H9 (cell line): ENCODE results near the gene QSOX2. TPM values are rescaled to one million over a fixed set of nuclear protein-coding genes. Genes with fewer than 3 reads are reported as not detected.

Experiments
- DNase-seq: peaks from one replicate; pipeline ENCODE4 v3.0.0-alpha.2; 2017
- H2AFZ ChIP-seq: one replicate; pipeline ENCODE4 v1.6.1; 2013; ENCODE audit warnings: mild to moderate bottlenecking, low read length, control low read depth, moderate library complexity
- H2AK5ac ChIP-seq: 2 replicates; pipeline ENCODE4 v1.6.1; 2013; ENCODE audit warnings: low read length, control low read depth, mixed read lengths; ENCODE audit not compliant: insufficient read length
- H2BK120ac ChIP-seq: one replicate; pipeline ENCODE4 v1.6.1; 2013; ENCODE audit warnings: low read depth, mild to moderate bottlenecking, low read length, control low read depth, inconsistent platforms; ENCODE audit not compliant: poor library complexity, severe bottlenecking
- H2BK12ac ChIP-seq: 2 replicates; pipeline ENCODE4 v1.6.1; 2013; ENCODE audit warnings: low read length, control low read depth, mixed read lengths, low read depth; ENCODE audit not compliant: insufficient read length
- H2BK15ac ChIP-seq: 2 replicates; pipeline ENCODE4 v1.6.1; 2013; ENCODE audit warnings: low read depth, low read length, control low read depth
- H2BK20ac ChIP-seq: one replicate; pipeline ENCODE4 v1.6.1; 2013; ENCODE audit warnings: low read depth, mild to moderate bottlenecking, low read length, control low read depth, inconsistent platforms; ENCODE audit not compliant: poor library complexity, severe bottlenecking
- H2BK5ac ChIP-seq: 2 replicates; pipeline ENCODE4 v1.6.1; 2013; ENCODE audit warnings: low read length, control low read depth, mixed read lengths; ENCODE audit not compliant: insufficient read length
- H3K14ac ChIP-seq: 2 replicates; pipeline ENCODE4 v1.6.1; 2013; ENCODE audit warnings: low read length, control low read depth; ENCODE audit not compliant: insufficient read depth
- H3K18ac ChIP-seq: 2 replicates; pipeline ENCODE4 v1.6.1; 2013; ENCODE audit warnings: low read depth, mild to moderate bottlenecking, mixed read lengths, low read length, control low read depth; ENCODE audit not compliant: insufficient read length
- H3K23ac ChIP-seq: 2 replicates; pipeline ENCODE4 v1.6.1; 2013; ENCODE audit warnings: low read length, control low read depth, mixed read lengths, low read depth; ENCODE audit not compliant: insufficient read length
- H3K23me2 ChIP-seq: 2 replicates; pipeline ENCODE4 v1.6.1; 2013; ENCODE audit warnings: low read depth, mild to moderate bottlenecking, mixed read lengths, low read length, control low read depth; ENCODE audit not compliant: insufficient read length, poor library complexity, severe bottlenecking
- H3K27ac ChIP-seq: 2 replicates; pipeline ENCODE4 v1.5.1; 2013; ENCODE audit warnings: low read length, control low read depth, mixed read lengths, low read depth; ENCODE audit not compliant: insufficient read length
- H3K27me3 ChIP-seq: 2 replicates; pipeline ENCODE4 v1.6.1; 2013; ENCODE audit warnings: low read length, control low read depth, inconsistent platforms; ENCODE audit not compliant: insufficient read depth
- H3K4ac ChIP-seq: 2 replicates; pipeline ENCODE4 v1.6.1; 2013; ENCODE audit warnings: low read depth, mild to moderate bottlenecking, control low read depth, inconsistent platforms, low read length, moderate library complexity
- H3K4me1 ChIP-seq: 2 replicates; pipeline ENCODE4 v1.6.1; 2013; ENCODE audit warnings: low read length, control low read depth, inconsistent platforms; ENCODE audit not compliant: insufficient read depth
- H3K4me2 ChIP-seq: 2 replicates; pipeline ENCODE4 v1.6.1; 2013; ENCODE audit warnings: low read length, control low read depth, mixed read lengths; ENCODE audit not compliant: insufficient read length, insufficient read depth
- H3K56ac ChIP-seq: 2 replicates; pipeline ENCODE4 v1.6.1; 2013; ENCODE audit warnings: low read depth, mild to moderate bottlenecking, mixed read lengths, low read length, control low read depth; ENCODE audit not compliant: insufficient read length
- H3K79me1 ChIP-seq: 2 replicates; pipeline ENCODE4 v1.6.1; 2013; ENCODE audit warnings: low read depth, mild to moderate bottlenecking, moderate library complexity, low read length, control low read depth, inconsistent platforms; ENCODE audit not compliant: insufficient read depth, poor library complexity, severe bottlenecking
- H3K79me2 ChIP-seq: 2 replicates; pipeline ENCODE4 v1.6.1; 2013; ENCODE audit warnings: low read length, control low read depth, inconsistent platforms; ENCODE audit not compliant: insufficient read depth
- H3K9ac ChIP-seq: 2 replicates; pipeline ENCODE4 v1.6.1; 2013; ENCODE audit warnings: low read length, control low read depth, mixed read lengths; ENCODE audit not compliant: insufficient read length; ENCODE audit errors: extremely low read depth
- H3K9me3 ChIP-seq: one replicate; pipeline ENCODE4 v1.6.1; 2013; ENCODE audit warnings: low read depth, low read length, inconsistent platforms; ENCODE audit not compliant: control insufficient read depth
- H3T11ph ChIP-seq: one replicate; pipeline ENCODE4 v1.6.1; 2013; ENCODE audit warnings: mild to moderate bottlenecking, low read length, control low read depth, inconsistent platforms
- H4K20me1 ChIP-seq: one replicate; pipeline ENCODE4 v1.6.1; 2013; ENCODE audit not compliant: control insufficient read depth, insufficient read length, insufficient read depth
- H4K5ac ChIP-seq: 2 replicates; pipeline ENCODE4 v1.6.1; 2013; ENCODE audit warnings: low read depth, mild to moderate bottlenecking, mixed read lengths, low read length, control low read depth; ENCODE audit not compliant: insufficient read length
- H4K8ac ChIP-seq: replicated peaks from 2 replicates; pipeline ENCODE4 v1.6.1; 2013; ENCODE audit warnings: low read length, control low read depth, mixed read lengths, low read depth; ENCODE audit not compliant: insufficient read length
- H4K91ac ChIP-seq: 2 replicates; pipeline ENCODE4 v1.6.1; 2013; ENCODE audit warnings: low read depth, mild to moderate bottlenecking, moderate library complexity, mixed read lengths, low read length, control low read depth; ENCODE audit not compliant: insufficient read length
- H3K27ac Mint-ChIP-seq, 3 experiments: 2 replicates in 2 of 3; 3 replicates in 1 of 3; pipeline ENCODE4 v1.8.0; 2020 to 2021; ENCODE audit warnings: mixed read lengths in 3 of 3, mild to moderate bottlenecking in 1 of 3, moderate library complexity in 1 of 3
- H3K27me3 Mint-ChIP-seq: 2 replicates; pipeline ENCODE4 v1.8.0; 2021; ENCODE audit warnings: low read depth, mild to moderate bottlenecking, moderate library complexity, mixed read lengths
- H3K36me3 Mint-ChIP-seq, 3 experiments: 2 replicates in 2 of 3; 3 replicates in 1 of 3; pipeline ENCODE4 v1.8.0; 2020 to 2021; ENCODE audit warnings: low read depth in 3 of 3, mixed read lengths in 3 of 3; ENCODE audit not compliant: insufficient read depth in 1 of 3
- H3K4me1 Mint-ChIP-seq, 2 experiments: 2 replicates each; pipeline ENCODE4 v1.8.0; 2020; ENCODE audit warnings: mixed read lengths in 2 of 2
- H3K4me3 Mint-ChIP-seq, 2 experiments: 2 replicates in 1 of 2; 3 replicates in 1 of 2; pipeline ENCODE4 v1.8.0; 2020 to 2021; ENCODE audit warnings: mild to moderate bottlenecking in 2 of 2, mixed read lengths in 2 of 2, moderate library complexity in 1 of 2
- H3K9me3 Mint-ChIP-seq, 2 experiments: 2 replicates in 1 of 2; 3 replicates in 1 of 2; pipeline ENCODE4 v1.8.0; 2020; ENCODE audit warnings: mild to moderate bottlenecking in 2 of 2, mixed read lengths in 2 of 2, moderate library complexity in 1 of 2
- whole genome bisulfite sequencing: extraction: QIAGEN DNeasy Blood & Tissue Kit; methylation state at CpG from one replicate; pipeline ENCODE4 v1.1.7; 2013; ENCODE audit warnings: missing lambda C conversion rate, low lambda C conversion rate, mixed read lengths; ENCODE audit not compliant: insufficient read length; ENCODE audit errors: extremely low coverage; 5-methylcytosine and 5-hydroxymethylcytosine counted together
- total RNA-seq: library from RNA; stranded (reverse); gene quantifications from 2 replicates; pipeline ENCODE4 v1.2.1, GENCODE V29; 2021
- TF ChIP-seq, protein P1 (sequence below): fragments of 200-600 bp; sonication (generic); conservative IDR thresholded peaks from 3 replicates; pipeline ENCODE4 v1.8.0; 2021; ENCODE audit warnings: antibody characterized with exemption, mild to moderate bottlenecking

QSOX2 gene
- total RNA-seq, 1 experiment from 2014 or later, result 25.8 TPM

DNA sequence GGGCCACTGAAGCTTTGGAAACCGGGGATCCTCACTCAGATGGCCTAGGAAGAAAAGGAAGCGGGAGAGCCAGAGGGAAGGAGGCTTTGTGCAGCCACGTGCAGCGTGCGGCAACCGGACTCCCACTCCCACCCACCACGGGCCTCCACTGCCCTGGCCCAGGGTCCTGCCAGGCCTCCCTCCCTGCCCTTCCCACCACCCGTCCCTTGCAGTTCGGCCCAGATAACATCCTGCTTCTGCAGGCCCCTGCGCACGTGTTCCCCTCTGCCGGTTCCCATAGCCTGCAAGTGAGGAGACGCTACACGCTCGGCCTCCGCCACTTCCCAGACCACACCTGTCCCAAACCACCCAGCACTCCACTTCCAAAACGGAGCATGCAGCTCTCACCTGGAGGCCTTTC lies 36.4 kb downstream of the QSOX2 start:
- Histone ChIP-seq H3K27me3 (peaks cover 10% of the 10 kb centered on the region; the same call in 1 of the 2 replicates), H3K79me2 (no peaks in the 10 kb centered on the region), H3K9ac (no peak overlapping the region), H4K8ac (no peak overlapping the region), H2BK15ac (no peak overlapping the region), H3K9me3 (no peaks in the 10 kb centered on the region), H3K14ac (no peak overlapping the region), H2AK5ac (no peak overlapping the region), H3K23me2 (no peaks in the 10 kb centered on the region), H3K18ac (no peak overlapping the region), H3K23ac (no peak overlapping the region), H3K4me1 (no peaks in the 10 kb centered on the region), H3T11ph (no peak overlapping the region), H2BK20ac (no peak overlapping the region), H4K91ac (no peak overlapping the region), H3K4me2 (no peak overlapping the region), H4K20me1 (no peaks in the 10 kb centered on the region), H2BK120ac (no peak overlapping the region), H2BK5ac (no peak overlapping the region), H3K27ac (no peak overlapping the region), H2AFZ (no peak overlapping the region), H3K4ac (no peak overlapping the region), H3K79me1 (no peaks in the 10 kb centered on the region), H3K56ac (no peak overlapping the region), H2BK12ac (no peak overlapping the region), H4K5ac (no peak overlapping the region)
- no peak for DNase-seq
- H3K27me3 Mint-ChIP-seq, result peaks cover 23% of the 10 kb centered on the region
- H3K4me1 Mint-ChIP-seq, result peaks cover 0 to 9% of the 10 kb centered on the region in 2 experiments; a peak in 1 of 4 replicates
- H3K4me3 Mint-ChIP-seq, result no peak overlapping the region; a peak in 1 of 5 replicates
- no peaks in the 10 kb centered on the region for H3K9me3 Mint-ChIP-seq
- no peak overlapping the region for H3K27ac Mint-ChIP-seq
- TF ChIP-seq, protein P1, sequence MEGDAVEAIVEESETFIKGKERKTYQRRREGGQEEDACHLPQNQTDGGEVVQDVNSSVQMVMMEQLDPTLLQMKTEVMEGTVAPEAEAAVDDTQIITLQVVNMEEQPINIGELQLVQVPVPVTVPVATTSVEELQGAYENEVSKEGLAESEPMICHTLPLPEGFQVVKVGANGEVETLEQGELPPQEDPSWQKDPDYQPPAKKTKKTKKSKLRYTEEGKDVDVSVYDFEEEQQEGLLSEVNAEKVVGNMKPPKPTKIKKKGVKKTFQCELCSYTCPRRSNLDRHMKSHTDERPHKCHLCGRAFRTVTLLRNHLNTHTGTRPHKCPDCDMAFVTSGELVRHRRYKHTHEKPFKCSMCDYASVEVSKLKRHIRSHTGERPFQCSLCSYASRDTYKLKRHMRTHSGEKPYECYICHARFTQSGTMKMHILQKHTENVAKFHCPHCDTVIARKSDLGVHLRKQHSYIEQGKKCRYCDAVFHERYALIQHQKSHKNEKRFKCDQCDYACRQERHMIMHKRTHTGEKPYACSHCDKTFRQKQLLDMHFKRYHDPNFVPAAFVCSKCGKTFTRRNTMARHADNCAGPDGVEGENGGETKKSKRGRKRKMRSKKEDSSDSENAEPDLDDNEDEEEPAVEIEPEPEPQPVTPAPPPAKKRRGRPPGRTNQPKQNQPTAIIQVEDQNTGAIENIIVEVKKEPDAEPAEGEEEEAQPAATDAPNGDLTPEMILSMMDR, result no peak
- no CpG with 5 or more reads among the region's 17 CpGs for WGBS
- H3K36me3 Mint-ChIP-seq, result peaks cover 22 to 44% (median 42%) of the 10 kb centered on the region in 3 experiments
